ENCODE measurements around the gene MOSPD3.
"Not testable (repeated sequence)": the region's sequence is repeated elsewhere in the genome, so short reads cannot be mapped to it uniquely, and the experiment has no call there.

MOSPD3 gene, protein sequence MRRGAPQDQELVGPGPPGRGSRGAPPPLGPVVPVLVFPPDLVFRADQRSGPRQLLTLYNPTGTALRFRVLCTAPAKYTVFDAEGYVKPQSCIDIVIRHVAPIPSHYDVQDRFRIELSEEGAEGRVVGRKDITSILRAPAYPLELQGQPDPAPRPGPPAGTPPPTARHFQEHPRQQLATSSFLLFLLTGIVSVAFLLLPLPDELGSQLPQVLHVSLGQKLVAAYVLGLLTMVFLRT

DNA sequence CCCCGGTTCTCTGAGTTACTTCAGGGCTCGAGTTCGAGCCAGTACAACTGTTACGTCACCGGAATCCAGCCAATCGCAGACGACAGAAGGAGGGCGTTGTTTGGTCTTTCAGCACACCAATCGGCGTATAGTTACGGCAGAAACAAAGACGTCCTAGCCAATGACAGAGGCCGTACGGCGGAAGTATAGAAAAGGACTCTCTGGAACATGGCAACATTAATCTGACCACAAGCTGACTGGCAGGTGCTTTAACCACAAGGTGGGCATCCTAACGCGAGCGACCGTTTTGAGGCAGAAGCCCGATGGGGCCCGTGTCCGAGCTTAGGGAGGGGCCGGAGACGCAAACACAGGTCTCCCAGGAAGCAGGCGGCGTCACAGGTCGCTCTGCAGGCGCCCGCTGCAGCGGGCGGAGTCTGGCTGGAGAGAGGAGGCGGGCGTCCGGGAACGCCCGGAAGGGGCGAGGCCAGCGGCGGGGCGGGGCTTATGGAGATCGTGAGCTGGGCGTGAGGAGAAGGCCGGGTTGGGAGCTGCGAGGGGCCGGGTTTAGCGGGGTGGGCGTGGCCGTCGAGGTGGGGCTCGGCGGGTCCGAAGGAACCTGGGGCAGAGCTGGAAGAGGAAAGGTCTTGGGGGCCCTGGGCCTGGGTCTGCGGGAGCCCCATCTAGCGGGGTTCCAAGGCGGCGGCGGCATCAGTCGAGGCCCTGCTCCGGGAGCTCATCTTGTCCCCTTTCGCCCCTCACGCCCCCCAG is at the start of gene MOSPD3:
Gene MOSPD3, plus strand, starts transcription at position 558 of the 747 bp plus-strand sequence. CDS start 252 bp downstream, outside the sequence.
- peak; percentile 99 for DNase-seq

DNA sequence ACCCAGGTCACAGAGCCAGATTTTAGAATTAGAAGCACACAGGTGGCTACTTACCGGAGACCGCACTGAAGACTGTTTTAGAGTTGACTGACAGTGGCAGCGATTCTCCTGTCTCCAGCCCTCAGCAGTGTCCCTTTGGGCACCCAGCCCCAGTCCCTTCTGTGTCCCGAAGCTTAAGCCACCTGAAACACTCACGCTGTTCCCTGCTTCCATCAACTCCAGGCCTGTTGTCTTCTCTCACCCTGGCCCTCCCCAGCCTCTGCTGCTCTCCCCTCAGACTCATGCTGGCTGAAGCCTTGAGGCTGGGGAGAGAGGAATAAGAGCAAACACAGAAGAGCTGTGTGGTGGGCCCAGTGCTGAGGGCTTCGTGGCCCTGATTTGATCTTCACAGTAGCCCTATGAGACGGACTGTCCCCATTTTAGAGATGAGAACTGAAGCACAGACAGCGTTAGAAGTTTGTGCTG is 49.2 kb upstream of the MOSPD3 start:
- no peak for DNase-seq

DNA sequence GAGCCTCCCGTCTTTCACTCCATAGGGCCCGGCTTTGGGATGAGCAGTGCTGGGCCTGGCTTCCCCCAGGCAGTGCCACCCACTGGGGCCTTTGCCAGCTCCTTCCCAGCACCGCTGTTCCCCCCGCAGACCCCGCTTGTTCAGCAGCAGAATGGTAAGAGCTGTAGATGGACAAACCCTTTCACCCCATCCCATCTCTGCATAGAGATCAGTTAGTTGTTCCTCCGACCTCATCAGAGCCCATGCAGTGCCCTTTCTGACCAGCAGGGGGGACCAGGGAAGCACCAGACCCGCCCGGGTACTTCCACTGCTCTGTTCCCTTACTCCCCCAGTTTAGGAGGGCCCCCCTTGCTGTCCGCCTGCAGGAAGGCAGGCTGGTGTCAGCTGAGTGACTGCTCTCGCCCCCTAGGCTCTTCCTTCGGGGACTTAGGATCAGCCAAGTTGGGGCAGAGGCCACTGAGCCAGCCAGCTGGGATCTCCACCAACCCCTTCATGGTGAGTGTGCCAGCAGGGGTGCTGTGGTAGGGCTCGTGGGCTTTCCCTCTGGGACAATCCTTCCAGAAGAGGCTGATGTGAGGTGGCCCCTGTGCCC is 48.4 kb upstream of the MOSPD3 start:
- peak; percentile 80 to 91 (median 83) for DNase-seq

DNA sequence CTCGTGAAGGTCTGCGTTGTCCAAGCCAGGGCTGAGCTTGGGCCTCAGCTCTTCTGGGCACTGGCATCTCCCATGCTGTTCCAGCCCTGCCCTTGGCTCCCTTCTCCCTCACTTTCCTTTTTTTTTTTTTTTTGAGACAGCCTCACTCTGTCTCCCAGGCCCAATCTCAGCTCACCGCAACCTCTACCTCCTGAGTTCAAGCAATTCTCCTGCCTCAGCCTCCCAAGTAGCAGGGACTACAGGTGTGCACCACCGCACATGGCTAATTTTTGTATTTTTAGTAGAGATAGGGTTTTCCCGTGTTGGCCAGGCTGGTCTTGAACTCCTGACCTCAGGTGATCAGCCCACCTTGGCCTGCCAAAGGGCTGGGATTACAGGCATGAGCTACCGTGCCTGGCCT is 47.9 kb upstream of the MOSPD3 start:
- DNase-seq, result not testable (repeated sequence)

GRCh38 chr7:100565133-100565571 is 47.2 kb upstream of the MOSPD3 start:
- no peak for DNase-seq

DNA sequence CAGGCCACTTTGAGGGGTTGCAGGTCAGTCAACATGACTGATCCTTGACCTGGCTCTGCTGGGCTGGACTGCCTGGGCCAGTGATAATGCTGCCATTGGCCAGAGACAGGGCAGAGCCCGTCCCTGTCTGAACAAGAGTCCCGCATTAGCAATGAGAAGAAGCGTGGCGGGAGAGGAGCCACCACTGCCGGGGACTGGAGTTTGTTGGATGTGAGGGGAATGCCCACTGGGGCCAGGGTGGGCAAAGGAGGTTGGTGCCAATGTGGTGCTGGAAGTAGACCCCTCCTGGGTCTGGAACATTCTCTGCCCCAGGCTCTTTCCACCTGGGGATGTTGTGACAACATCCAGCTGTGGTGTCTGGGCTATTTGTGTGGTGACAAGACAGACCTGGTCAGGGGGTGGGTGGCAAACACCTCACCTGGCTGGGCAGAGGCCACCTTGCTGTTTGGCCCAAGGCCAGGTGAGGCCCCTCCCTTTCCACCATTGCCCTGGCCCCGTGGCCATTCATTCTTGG is 46.3 kb upstream of the MOSPD3 start:
- no peak for DNase-seq

DNA sequence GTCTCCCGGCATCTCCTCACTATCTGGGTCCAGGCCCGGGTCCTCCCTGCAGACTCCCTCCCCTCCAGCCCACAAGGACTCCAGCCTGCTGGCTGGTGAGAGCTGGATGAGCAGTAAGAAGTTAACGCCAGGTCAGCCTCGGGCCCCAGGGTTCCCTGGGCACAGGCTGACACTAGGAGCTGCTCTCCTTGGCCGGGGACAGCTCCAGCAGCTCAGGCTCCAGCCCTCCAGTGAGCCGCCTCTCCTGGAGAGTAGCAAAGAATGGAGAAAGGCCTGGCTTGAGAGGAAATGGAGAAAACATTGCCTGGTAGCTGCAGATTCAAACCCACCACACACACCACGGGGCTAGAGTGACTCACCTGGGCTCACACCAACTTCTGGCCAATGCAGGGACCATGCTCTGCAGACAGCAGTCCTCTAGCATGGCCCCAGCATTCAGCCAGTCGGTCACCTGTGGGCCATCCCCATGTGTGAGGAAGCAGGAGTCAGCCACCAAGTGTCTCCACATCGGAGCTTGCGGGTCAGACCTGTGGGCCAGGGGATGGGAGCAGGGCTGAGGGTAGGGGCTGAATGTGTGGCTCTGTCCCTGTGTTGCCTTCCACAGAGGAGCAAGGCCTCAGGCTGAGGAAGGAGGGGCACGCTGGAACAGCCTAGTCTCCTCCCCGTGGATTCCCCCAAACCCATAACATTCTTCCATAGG is 45.2 kb upstream of the MOSPD3 start:
- no peak for DNase-seq

DNA sequence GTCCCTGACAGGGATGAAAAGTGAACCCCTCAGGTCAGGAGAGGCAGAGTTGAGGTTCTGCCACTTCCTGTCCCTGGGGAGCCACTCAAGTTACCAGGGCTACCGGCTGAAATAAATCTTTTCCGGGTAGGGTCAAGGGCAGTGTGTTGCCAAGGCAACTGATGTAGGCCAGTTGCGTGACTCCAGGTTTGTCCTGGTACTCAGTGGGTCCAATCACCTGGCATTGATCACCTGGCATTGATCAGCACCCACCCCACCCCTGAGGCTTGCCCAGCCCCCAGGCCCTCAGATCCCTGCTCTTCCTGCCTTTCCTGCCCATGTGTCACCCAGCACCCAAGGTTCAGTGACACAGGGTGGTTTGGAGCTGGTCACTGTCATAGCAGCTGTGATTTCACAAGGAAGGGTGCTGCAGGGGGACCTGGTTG is 44.6 kb upstream of the MOSPD3 start:
- DNase-seq, result no peak

DNA sequence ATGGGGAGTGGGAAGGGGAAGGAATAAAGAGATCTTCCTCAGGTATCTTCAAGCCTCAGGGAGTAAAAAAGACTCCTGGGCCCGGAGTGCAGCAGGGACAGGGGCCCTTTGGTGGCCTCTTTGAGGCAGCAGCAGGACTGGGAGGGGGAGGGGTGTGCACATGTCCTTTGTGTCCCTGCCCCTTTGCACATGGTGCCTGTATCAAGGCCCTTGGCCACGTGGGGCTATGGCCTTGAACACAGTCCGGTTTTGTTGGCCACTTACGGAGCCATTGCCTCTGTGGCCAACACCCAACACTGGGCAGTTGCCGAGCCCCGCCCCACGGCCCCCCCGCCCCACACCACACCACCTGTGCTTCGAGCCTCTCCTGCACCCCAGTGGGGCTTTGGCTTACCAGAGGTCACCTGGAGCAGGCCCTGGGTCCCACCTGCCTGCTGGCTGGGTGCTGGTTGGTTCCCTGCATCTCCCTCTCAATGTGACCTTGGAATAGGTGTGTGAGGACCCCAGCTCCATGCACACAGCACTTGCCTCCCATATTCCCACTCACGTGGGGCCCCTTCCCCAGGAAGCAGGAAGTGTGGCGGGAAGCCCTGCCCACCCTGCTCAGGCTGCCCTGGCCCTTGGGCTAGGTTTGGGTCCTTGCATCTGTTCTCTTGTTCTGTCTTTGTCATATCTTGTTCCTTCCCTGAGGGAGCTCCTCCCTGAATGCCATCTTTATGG is 44.0 kb upstream of the MOSPD3 start:
- no peak for DNase-seq

DNA sequence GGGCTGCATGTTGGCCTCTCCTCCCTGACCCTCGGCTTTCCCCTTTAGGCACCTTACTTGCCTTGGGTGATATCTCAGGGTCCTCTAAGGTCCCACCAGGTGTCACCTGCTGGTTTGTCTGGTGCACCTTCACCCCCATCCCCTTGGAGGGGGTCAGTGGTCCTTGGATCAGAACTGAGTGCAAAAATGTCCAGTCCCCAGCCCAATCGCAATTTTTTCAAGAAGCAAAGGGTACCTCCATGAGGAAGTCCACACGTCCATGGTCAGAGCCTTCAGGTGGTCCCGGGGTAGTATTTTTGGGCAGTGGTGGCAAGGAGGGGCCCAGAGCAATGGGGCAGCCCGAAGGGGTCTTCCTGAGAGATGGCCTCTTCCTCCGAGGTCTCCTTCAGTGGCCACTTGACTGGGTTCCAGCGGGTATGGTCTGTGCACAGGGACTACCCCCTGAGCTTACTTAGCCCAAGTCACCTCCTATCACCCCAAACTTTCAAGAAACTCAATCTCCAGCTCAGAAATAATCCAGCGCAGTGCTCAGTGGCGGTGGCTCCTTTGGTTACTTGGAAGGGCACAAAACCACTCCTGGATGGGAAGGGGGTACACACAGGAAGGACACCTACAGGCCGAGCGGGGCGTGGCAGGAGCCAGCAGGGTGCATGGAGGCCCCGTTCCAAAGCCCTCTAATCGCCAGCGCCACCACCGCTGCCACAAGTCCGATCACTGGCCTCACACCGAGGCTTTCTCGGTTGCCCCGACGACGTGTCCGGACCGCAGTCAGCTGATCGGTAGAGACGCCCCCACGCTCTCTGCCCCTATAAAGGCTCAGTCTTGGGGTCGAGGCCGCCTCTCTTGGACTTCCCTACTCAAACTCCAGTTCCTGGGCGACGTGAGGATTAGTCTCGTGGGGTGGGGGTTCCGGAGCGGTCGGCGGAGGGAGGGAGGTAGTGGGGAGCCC is 43.2 kb upstream of the MOSPD3 start:
- DNase-seq, result peak; percentile 55 to 72 (median 64)

GRCh38 chr7:100570954-100571828 is 41.1 kb upstream of the MOSPD3 start:
- no peak for DNase-seq

GRCh38 chr7:100571829-100572116 is 40.6 kb upstream of the MOSPD3 start:
- no peak for DNase-seq

DNA sequence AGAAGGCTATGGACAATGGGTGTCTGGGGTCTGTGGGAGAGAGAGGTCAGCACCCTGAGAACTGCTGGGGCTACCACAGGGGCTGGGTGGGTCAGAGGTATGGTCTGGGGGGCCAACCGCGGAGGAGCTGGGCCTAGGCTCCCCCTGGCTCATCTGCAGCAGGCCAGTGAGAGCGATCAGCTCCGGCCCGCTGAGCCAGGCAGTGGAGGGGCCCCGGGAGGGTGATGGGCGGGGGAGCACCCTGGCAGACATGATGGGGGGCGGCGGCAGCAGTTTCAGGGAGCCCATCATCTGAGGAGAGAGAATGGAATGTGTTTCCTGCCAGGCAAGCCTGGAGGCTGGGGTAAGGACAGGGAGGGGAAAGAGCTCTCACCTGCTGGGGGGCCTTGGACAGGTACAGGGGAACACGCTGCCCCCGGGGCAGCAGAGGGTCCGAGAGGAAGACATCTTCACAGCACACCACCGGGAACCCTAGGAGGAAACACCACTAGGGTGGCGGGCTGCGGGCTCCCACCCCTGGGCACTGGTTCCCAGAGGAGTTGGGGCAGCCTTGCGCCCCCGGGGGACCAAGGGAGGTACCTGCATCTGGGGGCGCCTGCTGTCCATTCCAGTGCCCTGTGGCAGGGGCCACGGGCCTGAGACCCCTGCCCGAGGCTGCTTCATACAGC is 39.9 kb upstream of the MOSPD3 start:
- no peak for DNase-seq

GRCh38 chr7:100572949-100573675 is 39.2 kb upstream of the MOSPD3 start:
- DNase-seq, result no peak

GRCh38 chr7:100573691-100574361 is 38.5 kb upstream of the MOSPD3 start, which contains the start of gene SAP25:
Gene SAP25 (minus strand): TSS chr7:100573900. CDS start chr7:100573742, 158 bp downstream.
- no peak for DNase-seq

DNA sequence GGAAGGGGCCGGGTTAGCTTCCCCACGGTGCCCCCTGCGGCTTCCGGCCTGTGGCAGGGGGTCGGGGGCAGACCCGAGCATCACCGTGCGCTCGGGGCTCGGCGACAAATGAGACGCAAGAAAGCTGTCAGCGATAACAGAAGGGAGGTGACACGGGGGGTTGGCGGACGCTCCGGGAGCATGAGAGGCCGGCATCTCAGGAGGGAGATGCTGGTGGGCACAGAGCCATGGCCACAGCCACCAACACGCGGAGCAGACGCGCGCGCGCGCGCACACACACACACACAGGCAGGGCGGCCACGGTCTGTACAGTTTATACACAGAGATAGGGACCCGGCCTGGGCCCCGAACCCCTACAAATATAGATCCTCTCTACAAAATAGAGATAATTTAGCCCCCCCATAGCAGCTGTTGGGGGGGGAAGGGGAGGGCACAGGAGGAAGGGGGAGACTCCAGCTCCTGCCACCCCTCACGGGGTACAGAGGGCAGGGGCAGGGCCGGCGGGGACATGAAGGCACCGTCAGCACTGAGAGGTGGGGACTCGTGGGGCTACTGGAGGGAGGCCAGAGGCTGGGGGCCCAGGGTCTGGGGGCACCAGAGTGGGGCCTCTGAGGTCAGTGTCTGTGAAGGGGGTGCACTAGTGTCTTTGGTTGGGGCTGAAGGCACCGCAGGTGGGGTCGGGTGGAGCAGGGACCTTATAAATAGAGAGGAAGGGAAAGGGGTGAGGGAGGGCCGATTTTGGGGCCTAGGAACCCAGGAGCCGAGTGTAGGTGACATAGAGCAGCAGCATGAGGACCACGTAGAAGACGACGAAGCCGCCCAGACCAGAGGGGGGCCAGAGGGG is 37.8 kb upstream of the MOSPD3 start:
- DNase-seq, result no peak

DNA sequence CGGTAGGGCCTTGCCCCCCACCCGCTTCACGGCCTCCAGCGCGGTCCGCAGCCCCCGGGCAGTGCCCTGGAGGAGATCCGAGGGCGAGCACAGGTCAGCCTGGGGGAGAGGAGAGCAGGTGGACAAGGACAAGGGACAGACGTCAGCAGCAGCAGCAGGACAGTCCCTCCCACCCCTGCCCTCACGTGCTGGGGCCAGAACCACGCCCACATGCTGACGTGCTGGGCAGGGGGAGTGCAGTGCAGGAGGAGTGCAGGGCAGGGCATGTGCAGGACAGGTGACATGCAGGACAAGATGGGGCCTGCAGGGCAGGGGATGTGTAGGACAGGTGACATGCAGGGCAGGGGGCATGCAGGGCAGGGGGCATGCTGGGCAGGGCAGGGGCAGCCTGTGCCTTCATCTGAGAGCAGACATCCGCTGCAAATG is 37.1 kb upstream of the MOSPD3 start:
- DNase-seq, result no peak
